ENCODE measurements around the gene PUS10.

DNA sequence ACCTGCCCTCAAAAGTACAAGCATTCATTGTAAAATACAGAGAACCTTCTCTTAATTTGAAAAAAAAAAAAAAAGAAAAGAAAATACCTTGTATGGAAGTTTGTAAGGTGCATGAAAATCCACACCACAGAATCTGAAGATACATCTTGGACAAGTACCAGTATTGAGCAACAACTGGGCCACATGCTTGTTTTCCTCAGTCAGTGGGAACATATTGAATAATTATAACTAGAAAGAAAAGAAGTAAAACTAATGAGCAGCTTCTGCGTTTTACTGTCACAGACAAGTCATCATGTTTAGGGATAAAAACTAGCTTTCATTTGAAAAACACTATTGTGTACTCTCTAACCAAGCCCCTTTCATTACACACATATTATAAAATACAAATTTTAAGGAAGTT lies 6.4 kb downstream of the PUS10 start:
- no peak for TF ChIP-seq ZNF8 (CRISPR knock-in tag; IDR thresholded peaks at IDR 0.05)
- TF ChIP-seq, protein P1, sequence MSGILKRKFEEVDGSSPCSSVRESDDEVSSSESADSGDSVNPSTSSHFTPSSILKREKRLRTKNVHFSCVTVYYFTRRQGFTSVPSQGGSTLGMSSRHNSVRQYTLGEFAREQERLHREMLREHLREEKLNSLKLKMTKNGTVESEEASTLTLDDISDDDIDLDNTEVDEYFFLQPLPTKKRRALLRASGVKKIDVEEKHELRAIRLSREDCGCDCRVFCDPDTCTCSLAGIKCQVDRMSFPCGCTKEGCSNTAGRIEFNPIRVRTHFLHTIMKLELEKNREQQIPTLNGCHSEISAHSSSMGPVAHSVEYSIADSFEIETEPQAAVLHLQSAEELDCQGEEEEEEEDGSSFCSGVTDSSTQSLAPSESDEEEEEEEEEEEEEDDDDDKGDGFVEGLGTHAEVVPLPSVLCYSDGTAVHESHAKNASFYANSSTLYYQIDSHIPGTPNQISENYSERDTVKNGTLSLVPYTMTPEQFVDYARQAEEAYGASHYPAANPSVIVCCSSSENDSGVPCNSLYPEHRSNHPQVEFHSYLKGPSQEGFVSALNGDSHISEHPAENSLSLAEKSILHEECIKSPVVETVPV (CRISPR knock-in tag; IDR thresholded peaks at IDR 0.05) = no peak
- no peak for TF ChIP-seq PATZ1 (CRISPR knock-in tag; IDR thresholded peaks at IDR 0.05; ENCODE audit: borderline replicate concordance)
- no peak for TF ChIP-seq RARB (CRISPR knock-in tag; IDR thresholded peaks at IDR 0.05)
- TF ChIP-seq ZNF70 (CRISPR knock-in tag; IDR thresholded peaks at IDR 0.05) = no peak
- TF ChIP-seq ISL1 (CRISPR knock-in tag; IDR thresholded peaks at IDR 0.05) = no peak
- no peak for TF ChIP-seq ZFP30 (CRISPR knock-in tag; IDR thresholded peaks at IDR 0.05)
- TF ChIP-seq PPARA (CRISPR knock-in tag; IDR thresholded peaks at IDR 0.05; ENCODE audit: borderline replicate concordance) = no peak
- TF ChIP-seq, protein P2, sequence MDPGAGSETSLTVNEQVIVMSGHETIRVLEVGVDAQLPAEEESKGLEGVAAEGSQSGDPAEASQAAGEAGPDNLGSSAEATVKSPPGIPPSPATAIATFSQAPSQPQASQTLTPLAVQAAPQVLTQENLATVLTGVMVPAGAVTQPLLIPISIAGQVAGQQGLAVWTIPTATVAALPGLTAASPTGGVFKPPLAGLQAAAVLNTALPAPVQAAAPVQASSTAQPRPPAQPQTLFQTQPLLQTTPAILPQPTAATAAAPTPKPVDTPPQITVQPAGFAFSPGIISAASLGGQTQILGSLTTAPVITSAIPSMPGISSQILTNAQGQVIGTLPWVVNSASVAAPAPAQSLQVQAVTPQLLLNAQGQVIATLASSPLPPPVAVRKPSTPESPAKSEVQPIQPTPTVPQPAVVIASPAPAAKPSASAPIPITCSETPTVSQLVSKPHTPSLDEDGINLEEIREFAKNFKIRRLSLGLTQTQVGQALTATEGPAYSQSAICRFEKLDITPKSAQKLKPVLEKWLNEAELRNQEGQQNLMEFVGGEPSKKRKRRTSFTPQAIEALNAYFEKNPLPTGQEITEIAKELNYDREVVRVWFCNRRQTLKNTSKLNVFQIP (CRISPR knock-in tag; IDR thresholded peaks at IDR 0.05; ENCODE audit: borderline replicate concordance, low read depth) = no peak
- TF ChIP-seq ARNTL (CRISPR knock-in tag; IDR thresholded peaks at IDR 0.05; ENCODE audit: borderline replicate concordance, low read depth) = no peak
- TF ChIP-seq, protein P3, sequence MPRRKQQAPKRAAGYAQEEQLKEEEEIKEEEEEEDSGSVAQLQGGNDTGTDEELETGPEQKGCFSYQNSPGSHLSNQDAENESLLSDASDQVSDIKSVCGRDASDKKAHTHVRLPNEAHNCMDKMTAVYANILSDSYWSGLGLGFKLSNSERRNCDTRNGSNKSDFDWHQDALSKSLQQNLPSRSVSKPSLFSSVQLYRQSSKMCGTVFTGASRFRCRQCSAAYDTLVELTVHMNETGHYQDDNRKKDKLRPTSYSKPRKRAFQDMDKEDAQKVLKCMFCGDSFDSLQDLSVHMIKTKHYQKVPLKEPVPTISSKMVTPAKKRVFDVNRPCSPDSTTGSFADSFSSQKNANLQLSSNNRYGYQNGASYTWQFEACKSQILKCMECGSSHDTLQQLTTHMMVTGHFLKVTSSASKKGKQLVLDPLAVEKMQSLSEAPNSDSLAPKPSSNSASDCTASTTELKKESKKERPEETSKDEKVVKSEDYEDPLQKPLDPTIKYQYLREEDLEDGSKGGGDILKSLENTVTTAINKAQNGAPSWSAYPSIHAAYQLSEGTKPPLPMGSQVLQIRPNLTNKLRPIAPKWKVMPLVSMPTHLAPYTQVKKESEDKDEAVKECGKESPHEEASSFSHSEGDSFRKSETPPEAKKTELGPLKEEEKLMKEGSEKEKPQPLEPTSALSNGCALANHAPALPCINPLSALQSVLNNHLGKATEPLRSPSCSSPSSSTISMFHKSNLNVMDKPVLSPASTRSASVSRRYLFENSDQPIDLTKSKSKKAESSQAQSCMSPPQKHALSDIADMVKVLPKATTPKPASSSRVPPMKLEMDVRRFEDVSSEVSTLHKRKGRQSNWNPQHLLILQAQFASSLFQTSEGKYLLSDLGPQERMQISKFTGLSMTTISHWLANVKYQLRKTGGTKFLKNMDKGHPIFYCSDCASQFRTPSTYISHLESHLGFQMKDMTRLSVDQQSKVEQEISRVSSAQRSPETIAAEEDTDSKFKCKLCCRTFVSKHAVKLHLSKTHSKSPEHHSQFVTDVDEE (CRISPR knock-in tag; IDR thresholded peaks at IDR 0.05) = no peak
- TF ChIP-seq GLIS3 (CRISPR knock-in tag; IDR thresholded peaks at IDR 0.05) = no peak
